NCI-H69 (cell line): ENCODE data around the gene SLC29A1.

ENCODE experiments used
- DNase-seq: peaks from one replicate; lab custom pipeline; 2025; lab: John Stamatoyannopoulos, UW

SLC29A1 gene

GRCh38 chr6:44237021-44237812 lies 13.8 kb downstream of the SLC29A1 start:
- peak; percentile 96 for DNase-seq

GRCh38 chr6:44237813-44238433 lies 14.5 kb downstream of the SLC29A1 start:
- DNase-seq: peak; percentile 87

- no peak for DNase-seq
Measured at GRCh38 chr6:44238687-44239350, 15.4 kb downstream of the SLC29A1 start.

- no peak for DNase-seq
Measured at GRCh38 chr6:44243345-44243744, 19.9 kb downstream of the SLC29A1 start.

- no peak for DNase-seq
Measured at GRCh38 chr6:44245391-44245911, 22.1 kb downstream of the SLC29A1 start.

GRCh38 chr6:44245912-44246662 lies 22.7 kb downstream of the SLC29A1 start:
- peak; percentile 90 for DNase-seq

GRCh38 chr6:44246663-44247337 lies 23.4 kb downstream of the SLC29A1 start, which contains the start of gene HSP90AB1:
HSP90AB1 (plus strand) TSS chr6:44247101; CDS start chr6:44248630, 1,529 bp downstream.
- peak; percentile 100 for DNase-seq

GRCh38 chr6:44247338-44248302 lies 24.2 kb downstream of the SLC29A1 start:
- peak; percentile 77 for DNase-seq

- DNase-seq: no peak
Measured at GRCh38 chr6:44248579-44248978, 25.2 kb downstream of the SLC29A1 start.

- DNase-seq: no peak
Measured at GRCh38 chr6:44249082-44249748, 25.8 kb downstream of the SLC29A1 start.

GRCh38 chr6:44250067-44250717 lies 26.8 kb downstream of the SLC29A1 start:
- no peak for DNase-seq

GRCh38 chr6:44250718-44251123 lies 27.3 kb downstream of the SLC29A1 start:
- no peak for DNase-seq

GRCh38 chr6:44251576-44252524 lies 28.5 kb downstream of the SLC29A1 start:
- DNase-seq: no peak

GRCh38 chr6:44253307-44254101 lies 30.1 kb downstream of the SLC29A1 start:
- peak; percentile 59 for DNase-seq

- DNase-seq: peak; percentile 26
Measured at GRCh38 chr6:44254191-44255104, 31.1 kb downstream of the SLC29A1 start.
